GM12872 (cell line): Measurements from ENCODE around the gene KRTAP10-1.
"Not testable (repeated sequence)": the region's sequence is repeated elsewhere in the genome, so short reads cannot be mapped to it uniquely, and the experiment has no call there.

Experiments
- CTCF ChIP-seq: IDR thresholded peaks from 3 replicates; pipeline ENCODE4 v1.5.1; 2011; ENCODE audit warnings: low read depth, mild to moderate bottlenecking, low read length, moderate library complexity; ENCODE audit not compliant: insufficient read depth

Gene KRTAP10-1

DNA sequence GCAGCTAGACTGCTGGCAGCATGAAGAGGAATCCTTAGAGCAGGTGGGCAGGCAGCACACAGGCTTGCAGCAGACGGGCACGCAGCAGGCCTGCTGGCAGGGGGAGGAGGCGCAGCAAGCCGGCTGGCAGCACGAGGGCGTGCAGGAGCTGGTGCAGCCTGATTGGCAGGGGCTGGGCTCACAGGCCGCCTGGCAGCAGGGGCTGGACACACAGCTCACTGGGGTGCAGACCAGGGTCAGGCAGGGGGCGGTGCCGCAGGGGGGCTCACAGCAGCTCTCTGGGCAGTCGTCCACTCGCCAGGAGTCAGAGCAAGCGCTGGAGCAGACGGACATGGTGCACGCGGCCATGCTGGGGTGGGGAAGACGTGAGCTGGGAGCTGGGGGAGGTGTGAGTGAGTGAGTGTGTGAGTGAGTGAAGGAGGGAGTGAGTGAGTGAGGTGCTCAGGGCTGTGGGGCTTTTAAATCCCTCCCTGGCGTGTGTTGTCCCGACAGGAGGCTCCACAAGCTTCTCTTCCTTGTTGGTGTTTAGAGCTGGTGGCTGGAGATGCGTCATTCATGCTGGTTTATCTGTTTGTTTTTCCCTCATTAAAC lies 40.3 kb upstream of the KRTAP10-1 start, which contains the start of gene KRTAP10-5:
Gene KRTAP10-5, minus strand, starts transcription at position 374 of the 591 bp plus-strand sequence. Its CDS starts 26 bp downstream, at position 348.
- not testable (repeated sequence) for TF ChIP-seq CTCF

DNA sequence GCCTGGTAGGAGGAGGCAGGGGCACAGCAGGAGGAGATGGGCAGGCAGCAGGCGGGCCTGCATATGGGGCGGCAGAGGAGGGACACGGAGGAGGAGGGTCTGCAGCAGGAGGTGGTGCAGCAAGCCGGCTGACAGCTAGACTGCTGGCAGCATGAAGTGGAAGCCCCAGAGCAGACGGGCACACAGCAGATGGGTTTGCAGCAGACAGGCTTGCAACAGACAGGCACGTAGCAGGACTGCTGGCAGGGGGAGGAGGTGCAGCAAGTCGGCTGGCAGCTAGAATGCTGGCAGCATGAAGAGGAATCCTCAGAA lies 39.8 kb upstream of the KRTAP10-1 start:
- TF ChIP-seq CTCF: no peak

GRCh38 chr21:44579056-44579832 lies 39.2 kb upstream of the KRTAP10-1 start:
- no peak for TF ChIP-seq CTCF

DNA sequence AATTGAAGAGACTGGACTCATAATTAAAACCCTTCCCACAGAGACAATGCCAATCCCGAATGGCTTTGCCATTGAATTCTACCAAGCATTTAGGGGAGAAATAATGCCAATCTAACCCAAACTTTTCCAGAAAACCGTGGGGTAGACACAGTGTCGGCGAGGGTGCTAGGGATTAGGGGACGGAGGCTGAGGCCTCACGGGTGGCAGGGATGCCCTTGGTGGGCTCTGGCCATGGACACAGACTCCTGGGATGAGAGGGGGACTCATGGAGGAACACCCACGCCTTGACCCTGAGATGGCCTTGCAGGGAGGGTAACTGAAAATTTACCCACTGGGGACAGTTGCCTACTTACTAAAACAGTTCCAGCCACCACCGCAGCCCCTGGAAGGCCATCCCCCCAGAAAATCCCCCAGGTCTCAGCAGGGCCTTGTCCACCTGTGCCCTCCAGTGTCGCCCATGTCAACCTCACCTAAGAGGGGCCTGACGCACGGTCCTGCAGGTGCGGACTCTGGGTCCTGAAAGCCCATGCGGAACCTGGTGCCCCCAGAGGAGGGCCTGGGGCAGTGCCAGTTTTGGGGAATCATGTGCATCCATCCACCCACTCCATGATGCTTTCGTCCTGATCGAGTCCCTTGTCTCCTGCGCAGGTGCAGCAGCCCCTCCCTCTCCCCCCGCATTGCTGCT lies 38.5 kb upstream of the KRTAP10-1 start:
- no peak for TF ChIP-seq CTCF

GRCh38 chr21:44576025-44576420 lies 36.0 kb upstream of the KRTAP10-1 start:
- TF ChIP-seq CTCF: no peak

DNA sequence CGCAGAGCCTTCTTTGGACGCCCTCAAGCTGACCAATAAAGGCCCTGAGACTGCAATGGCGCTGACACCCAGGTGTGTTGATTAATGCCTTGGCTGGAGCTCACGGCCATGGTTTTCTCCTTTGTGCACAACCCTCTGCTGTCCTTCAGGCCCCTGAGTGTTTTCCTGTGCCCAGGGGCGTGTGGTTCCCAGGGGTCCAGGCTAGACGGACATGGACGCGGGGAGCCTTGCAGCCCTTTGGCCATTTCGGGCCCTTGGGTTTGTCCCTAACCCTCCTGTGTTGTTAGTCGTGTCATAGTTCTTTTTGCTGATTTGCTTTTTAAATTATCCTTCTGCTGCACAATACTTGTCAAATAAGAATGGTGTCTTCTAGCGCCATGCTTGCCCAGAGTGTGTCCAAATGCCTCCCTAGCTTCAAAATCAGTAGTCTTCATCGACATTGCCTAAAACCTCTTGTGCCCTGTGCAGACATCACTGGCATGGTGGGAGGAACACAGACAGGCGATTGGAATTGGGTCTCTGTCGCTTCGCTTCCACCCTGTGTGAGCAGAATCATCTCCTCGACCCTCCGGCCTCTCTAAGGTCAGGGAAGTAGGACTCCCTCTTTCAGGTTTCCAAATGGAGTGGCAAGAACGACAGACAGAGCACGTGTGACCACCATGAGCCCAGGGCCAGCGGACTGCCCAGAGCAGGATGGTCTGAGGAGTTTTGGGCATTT lies 35.5 kb upstream of the KRTAP10-1 start:
- TF ChIP-seq CTCF: no peak
